Measurements from ENCODE around the gene VAV2. TPM values are rescaled to one million over a fixed set of nuclear protein-coding genes. Genes with fewer than 3 reads are reported as not detected.

The VAV2 gene
- total and polyA plus RNA-seq, 8 donors: 25.3 to 44.1 (median 35.5) TPM

DNA sequence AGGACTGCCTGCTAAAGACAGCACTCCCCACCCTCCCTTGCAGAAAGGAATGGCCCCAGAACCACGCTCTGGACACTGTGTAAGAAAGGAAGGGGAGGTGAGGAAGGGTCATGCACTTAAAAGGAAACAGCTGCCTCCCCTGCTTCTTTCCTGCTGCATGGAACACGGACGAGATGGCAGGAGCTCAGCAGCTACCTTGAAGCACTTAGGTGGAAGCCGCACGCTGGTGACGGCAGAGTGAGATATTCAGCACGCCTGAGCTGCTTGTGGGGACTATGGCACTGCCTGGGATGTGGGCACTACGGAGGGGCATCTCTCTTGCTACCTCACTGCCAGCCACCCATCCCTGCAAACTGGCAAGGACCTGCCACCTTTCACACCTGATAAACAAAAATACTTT is 101.5 kb downstream of the VAV2 start:
- H3K27ac ChIP-seq: no peak overlapping the region
- TF ChIP-seq, protein P1, sequence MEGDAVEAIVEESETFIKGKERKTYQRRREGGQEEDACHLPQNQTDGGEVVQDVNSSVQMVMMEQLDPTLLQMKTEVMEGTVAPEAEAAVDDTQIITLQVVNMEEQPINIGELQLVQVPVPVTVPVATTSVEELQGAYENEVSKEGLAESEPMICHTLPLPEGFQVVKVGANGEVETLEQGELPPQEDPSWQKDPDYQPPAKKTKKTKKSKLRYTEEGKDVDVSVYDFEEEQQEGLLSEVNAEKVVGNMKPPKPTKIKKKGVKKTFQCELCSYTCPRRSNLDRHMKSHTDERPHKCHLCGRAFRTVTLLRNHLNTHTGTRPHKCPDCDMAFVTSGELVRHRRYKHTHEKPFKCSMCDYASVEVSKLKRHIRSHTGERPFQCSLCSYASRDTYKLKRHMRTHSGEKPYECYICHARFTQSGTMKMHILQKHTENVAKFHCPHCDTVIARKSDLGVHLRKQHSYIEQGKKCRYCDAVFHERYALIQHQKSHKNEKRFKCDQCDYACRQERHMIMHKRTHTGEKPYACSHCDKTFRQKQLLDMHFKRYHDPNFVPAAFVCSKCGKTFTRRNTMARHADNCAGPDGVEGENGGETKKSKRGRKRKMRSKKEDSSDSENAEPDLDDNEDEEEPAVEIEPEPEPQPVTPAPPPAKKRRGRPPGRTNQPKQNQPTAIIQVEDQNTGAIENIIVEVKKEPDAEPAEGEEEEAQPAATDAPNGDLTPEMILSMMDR (IDR thresholded peaks at IDR 0.05): no peak

DNA sequence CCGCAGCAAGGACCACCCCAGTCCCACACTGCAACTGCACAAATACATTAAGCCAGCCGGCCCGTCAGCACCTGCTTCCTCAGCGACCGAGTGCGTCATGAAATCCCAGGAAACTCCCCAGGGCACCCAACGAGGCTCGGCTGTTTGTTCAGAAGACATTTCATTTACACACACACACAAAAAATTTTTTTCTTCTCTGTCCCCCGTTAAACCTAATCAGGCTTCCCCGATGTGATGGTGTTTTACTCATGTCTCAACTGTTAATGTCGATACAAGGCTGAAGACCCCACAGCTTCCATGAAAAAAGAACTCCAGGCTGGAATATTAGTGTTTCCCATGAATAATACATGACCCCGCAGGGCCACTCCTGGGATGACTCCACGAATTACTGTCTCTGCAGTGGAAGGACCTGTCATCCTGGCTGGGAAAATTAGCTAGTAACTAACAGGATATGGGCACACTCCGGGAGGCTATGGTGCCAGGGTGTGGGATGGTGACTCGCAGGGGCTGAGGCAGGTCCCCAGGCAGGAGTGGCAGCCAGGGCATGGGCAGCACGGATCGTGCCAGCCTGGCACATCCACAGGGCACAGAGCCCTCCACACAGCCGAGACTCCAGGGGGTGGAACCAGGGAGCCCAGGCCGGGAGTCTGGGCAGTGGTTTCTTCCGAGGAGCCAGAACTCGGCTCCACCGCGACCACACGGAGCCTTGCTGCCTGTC is 102.4 kb downstream of the VAV2 start:
- no peak for DNase-seq
- Histone ChIP-seq H3K27ac (no peak overlapping the region), H3K27me3 (no peaks in the 10 kb centered on the region), H3K9me3 (no peaks in the 10 kb centered on the region), H3K4me1 (no peaks in the 10 kb centered on the region), H3K36me3 (no peaks in the 10 kb centered on the region), H3K4me3 (no peak overlapping the region)
- no peak for ATAC-seq
- intact Hi-C loops (cut with DNase I): no loop called here
- TF ChIP-seq, protein P1 (IDR thresholded peaks at IDR 0.05): no peak

More for the DNA sequence above, 101.5 kb downstream of the VAV2 start:
- Histone ChIP-seq H3K36me3 (no peaks in the 10 kb centered on the region), H3K4me1 (no peaks in the 10 kb centered on the region), H3K4me3 (no peak overlapping the region), H3K27me3 (no peaks in the 10 kb centered on the region), H3K9me3 (no peaks in the 10 kb centered on the region)
- ATAC-seq (no peak), DNase-seq (no peak)
- intact Hi-C loops (cut with DNase I): no loop called here

DNA sequence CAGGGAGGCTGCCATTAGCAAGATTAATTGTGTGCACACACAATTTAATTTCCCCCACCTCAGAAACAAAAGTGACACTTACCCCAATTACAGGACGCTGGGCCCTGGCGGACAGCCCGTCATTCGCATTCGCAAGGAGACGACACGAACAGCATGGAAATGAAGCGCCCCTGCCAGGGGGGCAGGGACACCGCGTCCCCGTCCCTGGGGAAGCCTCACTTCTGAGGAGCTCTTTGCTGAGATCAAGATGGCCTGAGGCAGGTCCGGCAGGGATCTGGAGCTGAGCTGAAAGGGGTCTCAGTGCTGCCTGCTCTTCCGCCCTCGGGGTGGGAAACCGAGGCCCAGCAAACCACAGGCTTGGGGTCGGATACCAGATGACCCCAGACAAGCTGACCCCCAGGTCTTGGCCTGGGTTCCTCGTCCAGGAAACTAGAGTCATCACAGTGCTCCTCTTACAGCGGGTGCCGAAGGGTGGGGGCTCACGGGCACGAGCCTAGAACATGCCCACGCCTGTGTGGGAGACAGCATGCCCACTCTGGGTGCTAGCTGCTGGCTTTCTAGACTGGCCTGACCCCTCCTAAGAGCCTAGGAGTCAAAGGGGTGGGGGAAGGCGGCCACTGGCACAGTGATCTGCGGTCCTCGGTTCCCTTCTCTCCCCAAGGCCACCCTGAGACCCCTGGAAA is 103.2 kb downstream of the VAV2 start:
- H3K4me3 ChIP-seq: no peak overlapping the region
- H3K27ac ChIP-seq: no peak overlapping the region
- no peaks in the 10 kb centered on the region for H3K36me3 ChIP-seq
- DNase-seq (no peak), ATAC-seq (no peak)
- intact Hi-C loops (cut with DNase I): no loop called here
- no peaks in the 10 kb centered on the region for H3K4me1 ChIP-seq
- H3K27me3 ChIP-seq: no peaks in the 10 kb centered on the region
- H3K9me3 ChIP-seq: no peaks in the 10 kb centered on the region
- TF ChIP-seq, protein P1 (IDR thresholded peaks at IDR 0.05): no peak

DNA sequence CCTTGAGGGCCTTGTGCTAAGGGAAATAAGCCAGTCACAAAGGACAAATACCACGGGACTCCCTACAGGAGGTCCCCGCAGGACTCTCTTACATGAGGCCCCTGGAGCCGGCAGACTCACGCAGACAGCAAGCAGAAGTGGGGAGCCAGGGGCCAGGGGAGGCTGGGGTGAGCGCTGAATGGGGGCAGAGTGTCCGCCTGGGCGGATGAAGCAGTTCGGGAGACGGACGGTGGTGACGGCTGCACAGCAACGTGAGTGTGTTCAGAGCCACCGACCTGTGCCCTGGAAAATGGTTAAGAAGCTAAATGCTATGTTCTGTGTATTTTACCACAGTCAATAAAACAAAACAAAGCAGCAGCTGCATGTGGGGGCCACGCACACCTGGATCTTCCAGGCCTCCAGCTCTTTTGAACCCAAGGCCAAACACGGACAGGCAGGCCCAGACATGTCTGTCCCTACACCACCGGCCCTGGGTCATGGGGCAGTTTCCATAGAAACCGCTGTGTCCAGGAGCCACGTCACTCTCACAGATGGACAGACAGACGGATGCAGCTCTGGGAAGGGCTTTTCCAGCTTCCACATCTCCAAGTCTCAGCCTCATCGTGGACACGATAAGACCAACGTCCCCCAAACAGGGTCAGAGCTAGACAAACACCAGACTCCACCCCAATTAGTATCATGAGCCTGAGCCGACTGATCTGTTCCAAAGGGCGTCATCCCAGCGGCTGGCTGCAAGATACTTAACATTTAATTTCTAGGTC is 103.9 kb downstream of the VAV2 start:
- ATAC-seq: no peak
- Histone ChIP-seq H3K27ac (no peak overlapping the region), H3K4me1 (no peaks in the 10 kb centered on the region), H3K9me3 (no peaks in the 10 kb centered on the region), H3K36me3 (no peaks in the 10 kb centered on the region), H3K4me3 (no peak overlapping the region), H3K27me3 (no peaks in the 10 kb centered on the region)
- TF ChIP-seq, protein P1 (IDR thresholded peaks at IDR 0.05): no peak
- intact Hi-C loops (cut with DNase I): no loop called here
- DNase-seq: peak in 1 of 4 donors; percentile 68

DNA sequence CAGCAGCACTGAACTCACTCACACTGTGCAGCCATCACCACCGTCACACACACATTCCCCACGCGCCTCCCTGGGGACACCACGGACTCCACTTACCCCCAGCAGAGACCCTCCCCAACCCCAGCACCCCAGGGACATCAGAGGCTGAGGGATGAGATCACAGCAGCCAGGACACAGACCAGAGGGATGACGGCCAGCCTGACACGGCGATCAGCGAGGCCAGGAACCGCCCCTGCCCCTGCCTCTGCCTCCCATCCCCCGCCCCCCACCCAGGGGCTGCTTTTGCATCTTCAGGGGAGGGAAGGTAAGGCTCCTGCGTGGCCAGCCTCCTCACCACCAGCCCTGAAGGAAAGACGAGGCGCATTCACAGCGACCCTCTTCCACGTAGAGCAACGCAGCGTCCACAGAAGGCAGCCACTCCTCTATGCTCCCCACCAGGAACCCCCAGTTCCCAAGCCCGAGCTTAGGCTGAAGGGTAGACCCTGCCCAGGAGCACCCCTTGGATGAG is 104.5 kb downstream of the VAV2 start:
- Histone ChIP-seq H3K4me1 (no peaks in the 10 kb centered on the region), H3K4me3 (no peak overlapping the region), H3K27me3 (no peaks in the 10 kb centered on the region), H3K9me3 (no peaks in the 10 kb centered on the region), H3K36me3 (no peaks in the 10 kb centered on the region), H3K27ac (no peak overlapping the region)
- DNase-seq (no peak), ATAC-seq (no peak)
- TF ChIP-seq, protein P1 (IDR thresholded peaks at IDR 0.05): no peak
- intact Hi-C loops (cut with DNase I): no loop called here

Measured in left lung (tissue), 10 donors.